Retina (tissue), 1 donor: ENCODE data around the gene PLEKHD1.
"Not testable (repeated sequence)": the region's sequence is repeated elsewhere in the genome, so short reads cannot be mapped to it uniquely, and the experiment has no call there.

ENCODE experiments used
- DNase-seq: peaks from one replicate; pipeline ENCODE4 v3.0.0-alpha.2; 2016

Gene PLEKHD1

DNA sequence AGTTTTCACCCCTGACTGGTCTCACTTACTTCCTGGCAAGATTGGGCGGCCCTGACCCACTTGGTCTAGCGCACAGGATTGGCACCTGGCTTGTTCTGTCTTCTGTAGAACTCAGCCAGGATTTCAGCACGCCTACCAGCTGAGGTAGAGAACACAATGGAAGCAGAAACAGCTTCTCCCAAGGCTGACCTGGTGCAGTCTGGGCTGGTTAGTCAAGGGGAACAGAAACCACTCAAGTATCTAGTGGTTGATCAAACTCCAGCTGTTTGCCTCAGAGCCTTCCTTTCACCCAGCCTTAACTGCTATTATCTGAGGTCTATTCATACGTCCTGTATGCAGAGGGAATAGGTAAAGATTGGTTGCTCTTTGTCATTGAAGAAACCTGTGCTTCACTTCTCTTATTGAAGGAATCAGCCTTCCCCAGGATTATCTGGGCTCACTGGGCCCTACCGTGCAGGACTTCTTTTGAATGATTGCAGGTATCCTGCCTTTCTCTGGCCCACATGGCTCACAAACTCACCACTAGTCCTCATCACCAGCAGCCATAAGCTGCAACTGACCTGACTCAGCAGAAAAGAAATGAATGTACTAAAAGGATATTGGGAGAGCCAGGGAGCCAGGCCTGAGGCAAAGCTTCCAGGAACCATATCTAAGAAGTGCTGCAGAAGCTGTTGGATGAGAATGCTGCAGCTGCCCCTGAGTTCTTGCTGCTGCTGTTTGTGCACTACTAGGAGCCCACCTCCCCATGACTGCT lies 2.5 kb upstream of the PLEKHD1 start:
- no peak for DNase-seq

DNA sequence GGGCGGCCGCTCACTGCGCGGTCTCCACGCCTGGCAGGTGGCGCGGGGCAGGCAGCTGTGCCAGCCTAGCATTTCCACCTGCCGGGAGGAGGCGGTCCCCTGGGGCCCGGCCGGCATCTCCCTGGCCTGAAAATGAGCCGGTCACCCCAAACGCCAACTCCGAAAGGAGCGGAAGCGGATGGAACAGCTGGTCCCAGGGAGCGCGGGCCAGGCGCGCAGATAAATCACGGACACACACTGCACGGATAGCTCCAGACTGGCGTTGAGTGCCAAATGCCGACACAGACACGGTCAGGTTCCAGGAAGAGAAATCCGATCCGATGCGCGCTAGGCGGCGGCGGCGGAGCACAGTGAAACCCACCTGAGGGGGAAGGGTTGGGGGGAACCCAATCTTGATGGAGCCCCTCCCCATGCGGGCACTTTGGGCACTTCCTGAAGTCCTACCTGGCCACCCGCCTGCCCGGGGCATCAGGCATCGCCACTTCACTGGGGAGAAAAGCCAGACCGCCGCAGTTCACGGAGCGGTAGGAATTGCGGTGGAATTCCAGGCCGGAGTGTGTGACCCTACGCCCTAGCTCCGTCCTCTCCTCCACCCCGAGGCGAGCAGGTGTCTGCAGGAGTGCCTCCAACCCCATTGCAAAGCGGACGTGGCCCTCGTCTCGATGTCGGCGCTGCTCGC lies 624 bp upstream of the PLEKHD1 start:
- DNase-seq, result peak; percentile 69

DNA sequence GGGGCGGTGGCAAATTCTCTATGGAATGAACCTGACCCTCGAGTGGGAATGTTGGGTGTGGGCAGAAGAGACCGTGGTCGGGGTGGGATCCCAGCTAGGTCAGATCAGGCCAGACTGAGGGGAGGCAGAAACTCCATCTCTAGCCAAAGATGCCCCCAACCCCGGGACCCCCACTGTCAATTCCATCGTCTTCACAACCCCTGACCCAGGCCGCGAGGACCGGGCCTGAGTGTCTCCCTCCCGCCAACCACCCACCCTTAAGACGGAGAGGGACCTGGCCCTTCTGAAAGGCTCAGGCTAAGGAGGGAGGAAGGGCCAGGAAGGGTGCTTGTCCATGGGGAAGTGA lies 760 bp downstream of the PLEKHD1 start:
- DNase-seq, result no peak

DNA sequence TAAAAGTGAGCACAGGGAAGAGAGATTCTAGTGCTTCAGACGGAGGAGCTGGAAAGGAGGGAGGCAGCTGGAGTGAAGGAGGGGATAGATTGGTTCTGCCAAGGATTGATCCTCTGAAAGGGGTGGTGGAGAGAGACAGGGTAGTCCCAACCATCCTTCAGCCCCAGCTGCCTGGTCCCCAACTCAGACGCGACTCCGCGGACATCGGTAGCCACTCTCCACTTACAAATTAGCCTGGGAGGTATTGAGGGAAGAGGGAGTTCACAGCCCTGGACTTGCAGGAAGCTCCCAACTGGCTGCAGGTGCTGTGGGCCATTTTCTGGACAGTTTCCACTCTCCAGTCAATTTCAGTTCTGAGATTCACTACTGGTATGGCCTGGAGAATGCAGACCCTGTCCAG lies 1.2 kb downstream of the PLEKHD1 start:
- no peak for DNase-seq

DNA sequence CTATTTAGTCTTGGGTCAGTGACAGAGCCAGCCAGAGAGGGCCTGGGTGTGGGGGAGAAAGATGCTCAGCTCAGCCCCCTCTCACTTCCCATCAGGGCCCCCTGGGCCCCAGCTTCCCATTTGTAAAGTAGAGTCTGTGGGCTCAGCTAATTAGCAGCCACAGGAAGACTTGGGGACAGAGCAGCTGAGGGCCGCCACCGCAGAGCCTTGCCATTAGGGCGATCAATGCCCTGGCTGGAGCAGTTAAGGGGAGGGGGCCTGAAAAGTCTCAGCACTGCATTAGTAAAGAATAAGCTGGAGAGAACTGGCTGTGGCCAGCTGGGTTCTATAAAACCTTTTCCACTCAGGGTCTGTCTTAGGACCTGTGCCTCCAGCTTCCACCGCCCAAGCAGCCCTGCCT lies 2.7 kb downstream of the PLEKHD1 start:
- DNase-seq, result peak; percentile 76

DNA sequence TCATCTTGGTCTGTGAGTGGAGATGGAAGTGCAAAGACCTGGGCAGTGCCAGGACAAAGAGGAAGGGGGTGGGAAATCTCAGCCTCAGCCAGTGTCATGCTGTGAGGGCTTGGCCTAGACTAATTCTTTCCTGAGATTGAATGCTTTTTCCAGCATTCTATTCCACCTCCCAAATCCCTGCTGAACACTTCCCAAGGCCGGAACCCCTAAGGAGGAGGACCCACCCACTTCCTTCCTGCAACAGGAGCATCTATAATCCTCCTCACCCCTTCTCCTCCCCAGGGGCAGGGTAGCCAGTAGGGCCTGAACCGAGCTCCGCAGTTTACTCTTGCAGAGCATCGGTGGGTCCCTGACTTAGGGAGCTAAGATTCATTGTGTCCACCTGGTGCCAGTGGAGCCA lies 3.2 kb downstream of the PLEKHD1 start:
- no peak for DNase-seq

DNA sequence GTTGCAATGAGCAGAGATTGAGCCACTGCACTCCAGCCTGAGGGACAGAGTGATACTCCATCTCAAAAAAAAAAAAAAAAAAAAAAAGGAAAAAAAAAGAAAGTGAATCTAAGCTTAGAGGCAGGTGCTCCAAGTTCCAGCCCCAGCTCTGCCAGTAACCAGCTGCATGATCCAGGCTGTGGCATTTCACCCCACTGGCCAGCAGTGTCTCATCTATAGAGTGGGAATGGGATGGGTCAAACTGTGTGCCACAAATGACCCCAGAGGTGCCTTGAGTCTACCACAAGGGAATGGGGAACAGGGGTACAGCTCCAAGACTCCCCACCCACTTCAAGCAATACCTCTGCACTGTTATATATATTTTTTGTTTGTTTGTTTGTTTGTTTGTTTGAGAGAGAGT lies 5.0 kb downstream of the PLEKHD1 start:
- DNase-seq, result no peak

DNA sequence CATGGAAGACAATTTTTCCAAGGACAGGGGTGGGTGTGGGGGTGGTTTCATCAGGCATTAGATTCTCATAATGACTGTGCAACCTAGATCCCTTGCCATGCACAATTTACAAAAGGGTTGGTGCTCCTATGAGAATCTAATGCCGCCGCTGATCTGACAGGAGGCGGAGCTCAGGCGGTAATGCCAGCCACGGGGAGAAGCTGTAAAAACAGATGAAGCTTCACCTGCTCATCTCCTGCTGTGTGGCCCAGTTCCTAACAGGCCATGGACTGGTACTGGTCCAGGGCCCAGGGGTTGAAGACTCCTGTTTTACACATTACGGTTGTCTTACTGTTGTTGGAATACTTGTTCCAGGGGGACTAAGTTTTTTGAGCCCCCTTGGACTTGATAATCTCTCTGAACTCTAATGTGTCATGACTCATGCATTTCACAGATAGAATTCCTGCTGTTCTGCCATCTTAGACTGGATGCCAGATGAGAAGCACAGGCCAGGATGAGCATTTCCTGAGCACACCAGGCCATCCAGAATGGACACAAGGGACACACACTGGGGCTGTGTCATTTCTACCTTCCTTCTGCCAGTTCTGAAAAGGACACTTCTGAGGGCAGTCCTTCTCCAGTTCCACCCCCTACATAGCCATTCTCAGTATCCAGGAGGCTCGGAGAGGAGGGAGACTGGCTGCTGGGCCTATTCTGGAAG lies 5.8 kb downstream of the PLEKHD1 start:
- DNase-seq, result no peak

DNA sequence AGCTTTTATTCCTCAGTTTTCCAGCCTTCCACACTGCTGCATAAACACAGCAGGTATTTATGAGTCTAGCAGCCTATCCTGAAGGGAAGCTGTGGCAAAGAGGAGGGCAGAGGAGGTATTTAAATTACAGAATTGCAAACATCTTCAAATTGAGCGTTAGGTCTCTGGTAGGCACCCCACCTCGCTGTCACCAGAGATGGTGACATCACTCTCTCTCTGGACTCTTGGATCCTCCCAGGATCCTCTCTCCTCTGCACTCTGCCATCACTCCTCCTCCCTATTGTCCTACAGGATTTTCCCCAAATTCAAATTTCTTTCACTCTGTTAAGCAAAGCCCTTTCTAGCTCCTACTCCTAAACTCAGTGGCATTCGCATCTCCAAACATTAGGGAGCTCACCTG lies 6.7 kb downstream of the PLEKHD1 start:
- DNase-seq, result no peak

DNA sequence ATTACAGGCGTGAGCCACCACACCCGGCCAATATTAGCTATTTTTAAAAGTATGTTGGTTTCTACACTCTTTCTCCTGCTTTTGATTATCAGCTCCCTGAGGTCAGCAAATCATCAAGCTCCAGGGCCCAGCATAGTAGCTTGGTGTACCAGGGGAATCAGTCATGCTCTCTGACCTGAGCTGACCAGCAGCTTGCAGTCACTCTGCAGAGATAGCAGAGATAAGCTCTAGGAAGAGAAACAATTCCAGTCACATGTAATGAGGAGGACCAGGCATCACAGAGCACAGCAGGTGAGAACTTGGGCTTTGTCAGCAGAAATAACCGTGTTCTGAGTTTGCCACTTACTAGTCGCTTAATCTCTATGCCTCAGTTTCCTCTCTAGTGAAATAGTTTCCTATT lies 8.5 kb downstream of the PLEKHD1 start:
- no peak for DNase-seq

DNA sequence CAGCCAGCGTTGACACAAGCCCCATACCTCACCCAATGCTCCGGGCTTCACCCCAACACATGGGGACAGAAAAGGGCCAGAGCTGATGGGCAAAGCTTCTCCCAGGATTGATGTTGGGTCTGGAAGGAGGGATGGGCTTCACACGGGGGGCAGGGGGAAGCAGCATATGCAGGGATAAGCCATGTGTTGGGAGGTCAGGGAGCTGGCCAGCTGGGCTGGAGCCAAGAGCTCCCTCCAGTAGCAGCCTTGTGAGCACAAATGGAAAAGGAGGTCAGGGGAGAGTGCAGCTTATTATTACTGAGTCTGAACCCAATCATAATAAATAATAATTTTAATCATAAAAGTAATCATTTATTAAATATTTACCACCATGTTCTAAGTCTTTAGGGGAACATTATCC lies 9.3 kb downstream of the PLEKHD1 start:
- no peak for DNase-seq

DNA sequence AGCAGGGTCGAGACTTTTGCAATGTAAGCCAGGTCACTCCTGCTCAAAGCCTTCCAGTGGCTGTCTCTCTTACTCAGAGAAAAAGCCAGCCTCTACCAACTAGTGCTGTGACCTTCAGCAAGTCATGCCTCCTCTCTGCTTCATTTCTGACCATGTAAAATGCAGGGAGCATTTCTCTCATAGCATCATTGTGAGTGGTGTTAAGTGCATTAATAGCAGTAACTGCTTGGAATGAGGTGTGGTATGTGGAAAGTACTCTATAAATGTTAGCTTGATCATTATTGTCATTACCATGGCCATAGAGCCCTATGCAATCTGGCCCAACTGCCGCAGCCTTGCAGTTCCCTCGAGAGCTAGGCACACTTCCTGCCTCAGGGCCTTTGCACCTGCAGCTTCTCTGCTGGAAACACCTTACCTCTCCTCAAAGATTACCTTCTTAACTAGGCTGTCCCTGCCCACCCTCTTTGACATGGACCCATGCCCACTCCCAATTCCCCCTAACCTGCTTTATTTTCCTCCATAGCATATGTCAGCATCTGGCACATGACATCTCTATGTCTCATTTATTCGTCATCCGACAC lies 10.9 kb downstream of the PLEKHD1 start:
- DNase-seq, result no peak

DNA sequence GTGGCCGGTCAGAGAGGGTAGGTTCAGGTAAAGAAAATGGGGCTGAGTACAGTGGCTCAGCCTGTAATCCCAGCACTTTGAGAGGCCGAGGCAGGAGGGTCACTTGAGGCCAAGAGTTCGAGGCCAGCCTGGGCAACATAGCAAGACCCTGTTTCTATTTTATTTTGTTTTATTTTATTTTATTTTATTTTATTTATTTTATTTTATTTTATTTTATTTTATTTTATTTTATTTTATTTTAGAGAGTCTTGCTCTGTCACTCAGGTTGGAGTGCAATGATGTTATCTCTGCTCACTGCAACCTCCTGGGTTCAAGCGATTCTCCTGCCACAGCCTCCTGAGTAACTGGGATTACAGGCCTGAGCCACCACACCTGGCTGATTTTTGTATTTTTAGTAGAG lies 13.3 kb downstream of the PLEKHD1 start:
- not testable (repeated sequence) for DNase-seq

DNA sequence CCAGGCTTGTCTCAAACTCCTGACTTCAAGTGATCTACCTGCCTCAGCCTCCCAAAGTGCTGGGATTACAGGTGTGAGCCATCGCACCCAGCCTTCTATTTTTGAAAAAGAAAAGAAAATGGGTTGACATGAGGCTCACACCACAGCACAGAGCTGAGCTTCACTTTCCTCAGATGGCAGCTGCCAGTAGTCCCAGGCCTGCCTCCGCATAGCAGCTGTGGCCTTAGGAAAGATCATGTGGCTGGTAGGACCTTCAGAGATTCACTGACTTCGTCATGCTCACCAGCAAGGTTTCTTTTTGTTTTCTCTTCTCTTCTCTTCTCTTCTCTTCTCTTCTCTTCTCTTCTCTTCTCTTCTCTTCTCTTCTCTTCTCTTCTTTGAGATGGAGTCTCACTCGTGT lies 13.8 kb downstream of the PLEKHD1 start:
- DNase-seq, result not testable (repeated sequence)

DNA sequence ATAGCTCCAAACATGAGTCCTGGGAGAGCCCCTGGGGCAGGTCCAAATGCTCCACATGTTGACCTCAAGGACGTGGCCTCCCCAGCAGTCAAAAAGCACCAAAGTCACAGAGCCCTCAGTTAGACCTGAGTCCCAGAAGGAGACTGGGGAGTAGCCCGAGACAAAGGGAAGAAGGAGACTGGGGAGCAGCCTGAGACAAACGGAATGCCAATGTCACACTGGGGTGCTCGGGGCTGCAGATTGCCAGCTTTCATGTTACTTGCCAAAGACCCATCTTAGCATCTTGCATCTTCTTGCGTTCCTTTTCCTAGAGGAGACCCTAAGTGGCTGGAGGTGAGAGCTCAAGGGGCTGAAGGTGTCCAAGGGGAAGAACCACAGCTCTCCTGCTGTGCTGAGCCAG lies 14.9 kb downstream of the PLEKHD1 start:
- no peak for DNase-seq

DNA sequence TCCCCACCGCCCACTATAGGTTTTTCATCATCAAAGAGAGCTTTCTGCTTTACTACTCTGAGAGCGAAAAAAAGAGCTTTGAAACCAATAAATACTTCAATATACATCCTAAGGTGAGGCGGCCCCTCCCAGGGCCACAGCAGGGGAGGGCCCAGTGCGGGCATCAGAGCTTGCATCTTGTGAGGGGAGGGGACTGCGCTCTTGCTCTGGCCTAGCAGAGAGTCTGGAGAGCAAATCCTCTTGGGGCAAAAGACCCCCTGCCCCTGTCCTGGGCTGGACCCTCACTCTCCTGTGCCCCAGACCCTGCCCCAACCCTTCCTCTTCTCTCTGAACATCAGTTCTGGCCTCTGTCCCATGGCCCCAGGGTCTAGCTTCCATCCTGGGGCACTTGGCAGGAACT lies 15.6 kb downstream of the PLEKHD1 start:
- no peak for DNase-seq

DNA sequence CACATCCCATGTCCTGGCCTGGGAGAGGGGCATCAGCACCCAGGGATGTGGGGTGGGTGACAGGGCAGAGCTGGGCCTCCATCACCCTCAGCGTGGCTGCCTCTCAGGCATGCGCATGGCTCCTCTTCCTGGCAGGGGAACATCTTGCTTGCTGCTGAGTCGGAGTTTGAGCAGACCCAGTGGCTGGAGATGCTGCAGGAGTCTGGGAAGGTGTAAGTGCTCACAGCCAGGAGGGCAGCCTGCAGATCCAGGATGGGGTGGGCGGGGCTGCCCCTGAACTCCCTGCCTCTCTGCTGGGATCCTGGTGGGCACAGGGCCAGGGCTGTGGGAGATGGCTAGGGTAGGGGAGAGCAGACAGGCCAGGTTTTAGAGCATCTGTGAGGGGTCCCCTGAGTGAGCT lies 16.2 kb downstream of the PLEKHD1 start:
- DNase-seq, result no peak

DNA sequence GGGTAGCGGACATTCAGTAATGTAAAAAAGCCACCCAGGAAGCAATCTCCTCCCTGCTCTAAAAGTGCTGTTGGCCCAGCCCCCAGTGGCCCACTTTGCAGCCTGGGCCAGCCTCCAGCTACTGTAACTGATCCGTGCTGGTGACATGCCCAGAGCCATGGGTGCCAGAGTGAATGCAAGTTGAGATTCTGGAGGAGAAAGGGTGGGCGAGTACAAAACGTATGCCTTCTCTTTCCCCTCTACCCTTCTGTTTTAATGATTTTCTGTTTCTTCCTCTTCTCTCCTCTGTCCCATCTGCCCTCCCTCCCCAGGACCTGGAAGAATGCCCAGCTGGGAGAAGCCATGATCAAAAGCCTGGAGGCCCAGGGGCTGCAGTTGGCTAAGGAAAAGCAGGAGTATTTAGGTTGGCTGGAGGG lies 16.9 kb downstream of the PLEKHD1 start:
- DNase-seq, result no peak

DNA sequence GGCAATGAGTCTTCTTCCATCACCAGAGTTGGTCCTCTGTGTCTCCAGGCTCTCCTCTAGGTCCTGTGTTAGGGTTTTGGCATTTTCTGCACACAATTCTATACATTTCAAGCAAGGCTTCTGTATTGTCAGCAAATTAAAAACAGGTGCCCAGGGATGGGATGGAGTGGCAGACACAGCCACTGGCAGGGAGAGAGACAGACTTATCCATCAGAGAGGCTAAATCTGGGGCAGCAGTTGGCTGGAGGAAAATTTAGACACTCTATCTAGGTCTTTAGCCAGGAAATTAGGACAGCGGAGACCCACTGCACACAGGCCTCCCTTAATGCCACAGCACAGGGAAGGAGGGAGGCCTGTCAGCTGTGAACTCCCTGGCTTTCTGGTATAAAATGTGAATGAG lies 20.2 kb downstream of the PLEKHD1 start:
- DNase-seq, result no peak

DNA sequence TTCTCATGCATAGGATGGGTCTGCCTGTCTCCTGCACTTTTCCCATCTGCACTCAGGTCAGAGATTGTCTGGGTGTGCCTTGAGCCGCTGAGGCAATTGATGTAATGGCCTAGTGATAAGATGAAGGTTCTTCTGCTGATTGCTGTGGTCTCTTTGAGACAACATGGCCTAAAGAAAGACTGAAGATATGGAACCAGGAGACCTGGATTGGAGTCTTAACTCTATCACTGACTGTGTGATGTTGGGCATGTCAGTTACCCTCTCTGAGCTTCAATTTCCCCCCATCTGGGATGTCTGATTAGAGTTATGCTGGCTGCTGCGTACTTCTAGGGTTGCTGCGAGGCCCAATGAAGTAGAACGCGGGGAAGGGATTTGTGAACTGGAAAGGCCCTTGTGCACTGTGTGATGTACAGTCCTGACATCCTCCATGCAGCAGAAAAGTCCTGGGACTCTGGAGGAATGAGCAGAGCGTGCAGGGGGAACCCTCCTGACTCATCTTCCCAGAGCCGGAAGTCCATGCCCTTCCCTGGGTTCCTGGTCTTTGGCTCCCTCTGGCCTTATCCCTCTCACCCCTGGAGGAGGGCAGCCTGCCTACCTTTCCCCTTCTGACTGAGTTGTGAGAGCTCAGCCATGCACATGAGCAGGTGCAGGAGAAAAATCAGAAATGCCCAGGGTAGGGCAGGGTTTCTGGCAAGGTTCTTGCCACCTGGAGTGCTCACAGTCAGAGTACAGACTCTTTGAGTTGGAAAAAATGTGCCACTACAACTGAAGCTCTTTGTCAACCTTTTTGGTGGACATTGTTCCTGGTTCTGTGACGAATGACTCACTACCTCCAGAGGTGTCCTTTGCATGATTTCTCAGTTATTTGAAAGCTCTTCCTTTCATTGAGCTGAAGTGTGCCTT lies 21.1 kb downstream of the PLEKHD1 start:
- no peak for DNase-seq

DNA sequence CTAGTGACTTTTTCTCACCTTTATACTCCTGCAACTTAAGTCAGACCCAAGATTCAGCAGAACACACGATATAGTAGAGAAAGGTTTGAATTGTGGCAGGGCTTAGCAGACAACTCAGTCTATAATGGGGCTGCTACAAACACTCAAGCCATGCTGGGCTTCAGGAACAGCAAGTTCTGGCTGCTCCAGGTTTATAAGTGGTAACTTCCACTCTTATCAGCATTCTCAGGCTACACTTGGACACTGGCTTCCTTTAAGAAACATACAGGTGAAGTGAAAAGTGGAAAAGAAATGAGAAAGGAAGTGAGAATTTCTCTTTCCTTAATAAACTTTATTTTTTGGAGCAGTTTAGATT lies 21.7 kb downstream of the PLEKHD1 start:
- no peak for DNase-seq

DNA sequence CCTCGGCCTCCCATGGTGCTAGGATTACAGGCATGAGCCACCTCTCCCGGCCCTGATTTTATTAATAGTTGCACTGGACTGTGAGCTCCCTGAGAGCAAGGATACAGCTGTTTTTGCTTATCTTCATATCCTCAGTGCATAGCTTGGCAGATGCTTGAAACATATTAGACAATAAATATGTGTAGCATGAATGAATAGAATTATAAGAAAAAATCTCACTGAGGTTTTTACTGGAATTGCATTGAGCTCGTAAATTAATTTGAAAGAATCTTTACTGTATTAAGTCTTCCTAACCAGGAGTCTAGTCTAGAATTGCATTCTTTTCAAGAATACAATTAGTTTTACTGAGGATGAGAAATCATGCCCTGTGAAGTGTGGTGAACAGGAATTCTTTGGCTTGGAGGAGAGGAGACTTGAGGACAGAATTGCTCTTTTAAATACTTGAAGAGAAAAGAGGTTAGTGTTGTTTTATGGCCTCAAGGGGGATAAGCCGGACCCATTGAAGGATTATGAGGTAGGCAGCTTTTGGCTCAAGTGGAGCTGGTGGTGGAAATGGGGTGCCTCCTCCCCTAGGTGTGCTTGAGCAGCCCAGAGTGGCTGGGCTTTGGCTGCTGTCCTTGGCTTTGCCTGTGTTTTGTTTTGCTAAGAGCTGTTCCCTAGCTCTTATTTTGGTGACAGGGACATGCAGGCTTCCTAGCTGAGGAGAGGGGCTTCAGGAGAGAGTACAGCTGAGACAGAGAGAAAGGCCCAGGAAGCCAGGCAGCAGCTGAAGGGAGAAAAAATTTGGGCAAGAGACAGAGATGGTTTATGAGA lies 34.0 kb downstream of the PLEKHD1 start:
- no peak for DNase-seq
